ENCODE data around the gene CSMD2.

Gene CSMD2

DNA sequence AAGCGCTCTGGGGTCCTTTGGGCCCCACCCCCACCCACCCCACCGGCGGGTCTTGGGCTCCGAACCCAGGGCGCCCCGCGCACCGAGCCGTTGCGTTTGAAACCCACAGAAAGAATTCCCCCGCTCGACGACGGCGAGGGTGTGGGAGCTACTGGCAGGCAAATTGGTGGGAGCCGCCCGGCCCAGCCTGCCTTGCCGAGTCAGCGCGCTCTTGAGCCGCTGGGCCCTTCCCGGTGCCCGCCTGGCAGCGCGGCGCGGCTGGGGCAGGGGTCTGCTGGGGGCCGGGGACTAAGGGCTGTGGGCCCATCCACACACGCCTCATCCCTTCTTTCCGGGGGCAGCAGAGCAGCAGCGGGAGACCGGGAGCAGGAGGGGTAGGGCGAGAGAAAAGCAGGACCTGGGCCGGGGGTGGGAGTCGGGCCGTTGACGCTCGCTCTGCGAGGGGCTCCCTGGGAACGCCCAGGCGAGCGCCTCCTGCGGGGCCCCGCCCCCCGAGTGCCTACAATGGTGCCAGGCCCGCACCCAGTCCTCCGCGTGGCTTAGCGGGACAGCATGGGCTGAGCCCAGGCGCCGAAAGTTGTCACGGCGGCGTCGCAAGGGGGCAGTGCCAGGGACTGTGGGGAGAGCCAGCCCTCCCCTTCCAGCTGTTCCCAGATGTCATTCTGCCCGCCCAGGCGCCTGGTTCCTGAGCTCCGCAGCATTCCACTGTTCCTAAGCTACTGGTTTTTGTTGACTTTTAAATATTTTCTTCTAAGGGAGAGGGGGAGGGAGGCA lies 12.0 kb upstream of the CSMD2 start, which contains the start of gene C1orf94:
C1orf94 (plus strand) TSS at position 78 of the 774 bp plus-strand sequence. CDS start 883 bp downstream, outside the sequence.
- TF ChIP-seq ZNF384 (IDR thresholded peaks at IDR 0.05), result no peak
- TF ChIP-seq ELF4 (IDR thresholded peaks at IDR 0.05), result no peak
- TF ChIP-seq ARNT (IDR thresholded peaks at IDR 0.05), result no peak
- no peak for TF ChIP-seq HDGF (IDR thresholded peaks at IDR 0.05; ENCODE audit: borderline replicate concordance)
- no peak for TF ChIP-seq TARDBP (IDR thresholded peaks at IDR 0.05)
- TF ChIP-seq CTBP1 (IDR thresholded peaks at IDR 0.05; ENCODE audit: borderline replicate concordance), result no peak
- POLR2A ChIA-PET, result interaction anchor here (0.7 kb wide), 1 partner anchor 400 kb away, joined by 3 read pairs; no protein-coding TSS in a partner anchor
- DNase-seq (ENCODE audit: extremely low spot score), result no peak
- CTCF ChIA-PET, result no interaction called here

DNA sequence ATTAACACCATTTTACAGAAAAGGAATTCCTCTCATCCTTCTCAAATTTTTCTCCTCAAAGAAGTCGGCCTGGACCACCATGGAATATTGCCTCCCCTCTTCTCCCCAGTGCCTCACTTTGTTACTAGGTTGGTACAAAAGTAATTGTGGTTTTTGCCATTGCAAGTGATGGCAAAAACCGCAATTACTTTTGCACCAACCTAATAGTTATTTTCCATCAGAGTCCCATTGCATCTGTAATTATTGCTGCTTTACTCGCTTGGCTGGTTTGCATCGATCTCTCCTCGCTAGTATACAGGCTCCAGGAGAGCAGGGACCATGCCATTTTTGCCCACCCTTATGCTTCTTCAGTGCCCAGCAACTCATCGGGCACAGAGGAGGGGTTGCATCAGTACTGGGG lies 10.7 kb upstream of the CSMD2 start:
- CTCF ChIA-PET, result no interaction called here
- DNase-seq (ENCODE audit: extremely low spot score), result no peak
- no peak for TF ChIP-seq CTBP1 (IDR thresholded peaks at IDR 0.05; ENCODE audit: borderline replicate concordance)
- peak; percentile 63 for TF ChIP-seq ELF4 (IDR thresholded peaks at IDR 0.05)
- POLR2A ChIA-PET, result no interaction called here

DNA sequence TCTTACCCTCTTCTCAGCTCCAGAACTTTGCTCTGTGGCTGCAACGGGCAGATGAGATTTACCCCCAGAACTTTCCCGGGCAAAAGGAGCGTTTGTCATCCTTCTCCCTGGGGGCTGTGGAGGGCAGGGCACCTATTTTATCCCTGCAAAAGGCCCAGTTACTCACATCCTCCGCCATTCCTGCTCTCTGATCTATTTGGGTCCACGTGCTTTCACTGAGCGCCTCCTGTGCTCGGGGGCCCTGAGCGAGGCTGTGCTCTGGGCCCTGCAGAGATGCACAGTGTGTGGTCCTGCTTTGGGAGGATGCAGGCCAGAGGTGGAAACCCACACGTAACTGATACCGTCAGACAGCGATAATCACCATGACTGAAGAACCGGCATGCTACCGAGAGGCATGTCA lies 2.4 kb upstream of the CSMD2 start:
- ChIA-PET POLR2A (no interaction called here), CTCF (no interaction called here)
- TF ChIP-seq NFRKB (IDR thresholded peaks at IDR 0.05), result no peak
- no peak for TF ChIP-seq FOXA1 (IDR thresholded peaks at IDR 0.05)
- no peak for TF ChIP-seq LEF1 (IDR thresholded peaks at IDR 0.05; ENCODE audit: borderline replicate concordance)
- no peak for TF ChIP-seq FOXM1 (IDR thresholded peaks at IDR 0.05; ENCODE audit: borderline replicate concordance)
- no peak for TF ChIP-seq ARNT (IDR thresholded peaks at IDR 0.05)
- TF ChIP-seq SUZ12 (IDR thresholded peaks at IDR 0.05), result no peak
- TF ChIP-seq BHLHE40 (IDR thresholded peaks at IDR 0.05; ENCODE audit: borderline replicate concordance), result no peak
- no peak for TF ChIP-seq PKNOX1 (IDR thresholded peaks at IDR 0.05)
- no peak for TF ChIP-seq TARDBP (IDR thresholded peaks at IDR 0.05)
- TF ChIP-seq CTBP1 (IDR thresholded peaks at IDR 0.05; ENCODE audit: borderline replicate concordance), result no peak
- TF ChIP-seq FOXK2 (IDR thresholded peaks at IDR 0.05), result no peak
- no peak for TF ChIP-seq SP1 (IDR thresholded peaks at IDR 0.05)
- no peak for TF ChIP-seq ZNF384 (IDR thresholded peaks at IDR 0.05)
- TF ChIP-seq L3MBTL2 (conservative IDR thresholded peaks at IDR 0.05), result no peak
- no peak for TF ChIP-seq ELF4 (IDR thresholded peaks at IDR 0.05)
- no peak for TF ChIP-seq HDGF (IDR thresholded peaks at IDR 0.05; ENCODE audit: borderline replicate concordance)
- no peak for DNase-seq (ENCODE audit: extremely low spot score)

DNA sequence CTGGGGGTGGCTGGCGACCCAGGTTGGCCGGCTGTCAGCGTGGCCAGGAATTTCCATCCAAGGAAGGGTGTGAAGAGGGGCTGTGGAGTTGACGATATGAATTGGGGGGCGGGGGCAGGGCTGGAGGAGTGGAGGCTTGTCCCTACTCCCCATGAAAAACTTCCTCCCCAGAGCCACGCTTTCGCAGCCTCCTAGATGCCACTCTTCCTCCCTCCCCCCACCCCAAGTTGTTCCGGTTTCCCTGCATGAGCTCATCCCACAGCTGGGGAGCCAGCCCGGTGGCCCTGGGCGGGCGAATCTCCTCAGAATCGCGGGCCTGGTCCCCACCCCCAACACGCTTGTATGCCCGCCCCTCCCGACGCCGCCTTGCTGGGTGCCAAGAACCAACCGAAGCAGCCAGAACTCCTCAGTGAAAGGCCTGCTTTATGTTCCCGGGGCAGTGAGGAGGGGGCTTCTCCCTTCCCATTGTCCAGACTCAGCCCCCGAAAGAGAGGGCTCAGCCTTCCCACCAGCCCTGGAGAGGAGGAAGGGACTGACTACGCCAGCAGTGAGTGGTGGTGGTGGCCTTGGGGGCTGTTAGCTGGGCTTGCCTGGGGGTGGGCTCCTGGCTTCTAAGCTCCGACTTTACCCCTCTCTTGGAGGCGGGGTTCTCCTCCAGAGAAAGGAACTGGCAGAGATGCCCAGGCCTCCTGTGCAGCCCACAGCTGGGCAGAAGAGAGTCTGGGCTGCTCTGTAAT lies 1.8 kb upstream of the CSMD2 start:
- TF ChIP-seq SUZ12 (IDR thresholded peaks at IDR 0.05) (no peak), BHLHE40 (IDR thresholded peaks at IDR 0.05; ENCODE audit: borderline replicate concordance) (no peak), HDGF (IDR thresholded peaks at IDR 0.05; ENCODE audit: borderline replicate concordance) (no peak), ZNF384 (IDR thresholded peaks at IDR 0.05) (no peak), PKNOX1 (IDR thresholded peaks at IDR 0.05) (no peak)
- ChIA-PET CTCF (no interaction called here), POLR2A (no interaction called here)
- DNase-seq (ENCODE audit: extremely low spot score), result no peak

- CTCF ChIA-PET, result no interaction called here
- no peak for TF ChIP-seq ZNF384 (IDR thresholded peaks at IDR 0.05)
- TF ChIP-seq ARNT (IDR thresholded peaks at IDR 0.05), result no peak
- no peak for TF ChIP-seq FOXM1 (IDR thresholded peaks at IDR 0.05; ENCODE audit: borderline replicate concordance)
- no peak for TF ChIP-seq CTBP1 (IDR thresholded peaks at IDR 0.05; ENCODE audit: borderline replicate concordance)
- TF ChIP-seq LEF1 (IDR thresholded peaks at IDR 0.05; ENCODE audit: borderline replicate concordance), result no peak
- no peak for TF ChIP-seq HDGF (IDR thresholded peaks at IDR 0.05; ENCODE audit: borderline replicate concordance)
- TF ChIP-seq SUZ12 (IDR thresholded peaks at IDR 0.05), result no peak
- TF ChIP-seq SP1 (IDR thresholded peaks at IDR 0.05), result no peak
- no peak for TF ChIP-seq L3MBTL2 (conservative IDR thresholded peaks at IDR 0.05)
- no peak for TF ChIP-seq FOXA1 (IDR thresholded peaks at IDR 0.05)
- TF ChIP-seq TARDBP (IDR thresholded peaks at IDR 0.05), result no peak
- no peak for TF ChIP-seq FOXK2 (IDR thresholded peaks at IDR 0.05)
- no peak for TF ChIP-seq BHLHE40 (IDR thresholded peaks at IDR 0.05; ENCODE audit: borderline replicate concordance)
- TF ChIP-seq PKNOX1 (IDR thresholded peaks at IDR 0.05), result no peak
- TF ChIP-seq NFRKB (IDR thresholded peaks at IDR 0.05), result no peak
- POLR2A ChIA-PET, result no interaction called here
- no peak for DNase-seq (ENCODE audit: extremely low spot score)
Observed at GRCh38 chr1:34166191-34166624, 1.2 kb upstream of the CSMD2 start.

- ChIA-PET POLR2A (no interaction called here), CTCF (no interaction called here)
- no peak for TF ChIP-seq TARDBP (IDR thresholded peaks at IDR 0.05)
- no peak for TF ChIP-seq NFRKB (IDR thresholded peaks at IDR 0.05)
- no peak for TF ChIP-seq ZNF384 (IDR thresholded peaks at IDR 0.05)
- TF ChIP-seq PKNOX1 (IDR thresholded peaks at IDR 0.05), result no peak
- TF ChIP-seq ARNT (IDR thresholded peaks at IDR 0.05), result no peak
- TF ChIP-seq FOXK2 (IDR thresholded peaks at IDR 0.05), result no peak
- TF ChIP-seq FOXM1 (IDR thresholded peaks at IDR 0.05; ENCODE audit: borderline replicate concordance), result no peak
- no peak for TF ChIP-seq HDGF (IDR thresholded peaks at IDR 0.05; ENCODE audit: borderline replicate concordance)
- TF ChIP-seq SUZ12 (IDR thresholded peaks at IDR 0.05), result no peak
- no peak for TF ChIP-seq ELF4 (IDR thresholded peaks at IDR 0.05)
- DNase-seq (ENCODE audit: extremely low spot score), result no peak
Observed at GRCh38 chr1:34165422-34165921, 442 bp upstream of the CSMD2 start.

Measured in HEK293T (cell line).